GM10248 (cell line): ENCODE measurements around the gene C19orf44.
"Not testable (repeated sequence)": the region's sequence is repeated elsewhere in the genome, so short reads cannot be mapped to it uniquely, and the experiment has no call there.

Source experiments
- CTCF ChIA-PET: fragments of 300-600 bp; sonication (Branson Sonifier 250); formaldehyde crosslinking; extraction: SDS; loops from one replicate; lab custom pipeline; 2021; ENCODE audit warnings: antibody characterized with exemption; lab: Yijun Ruan, JAX
- POLR2A ChIA-PET: fragments of 350-650 bp; sonication (Branson Sonifier 250); formaldehyde crosslinking; extraction: SDS; loops from one replicate; lab custom pipeline; 2020; ENCODE audit warnings: antibody characterized with exemption; lab: Yijun Ruan, JAX
- DNase-seq: peaks from one replicate; pipeline ENCODE4 v3.0.0; 2012; ENCODE audit errors: extremely low spot score
- CTCF ChIP-seq: IDR thresholded peaks from 2 replicates; pipeline ENCODE4 v1.5.1; 2012; ENCODE audit warnings: mild to moderate bottlenecking, low read depth; ENCODE audit errors: extremely low read depth, missing control alignments, control extremely low read depth

Gene C19orf44

DNA sequence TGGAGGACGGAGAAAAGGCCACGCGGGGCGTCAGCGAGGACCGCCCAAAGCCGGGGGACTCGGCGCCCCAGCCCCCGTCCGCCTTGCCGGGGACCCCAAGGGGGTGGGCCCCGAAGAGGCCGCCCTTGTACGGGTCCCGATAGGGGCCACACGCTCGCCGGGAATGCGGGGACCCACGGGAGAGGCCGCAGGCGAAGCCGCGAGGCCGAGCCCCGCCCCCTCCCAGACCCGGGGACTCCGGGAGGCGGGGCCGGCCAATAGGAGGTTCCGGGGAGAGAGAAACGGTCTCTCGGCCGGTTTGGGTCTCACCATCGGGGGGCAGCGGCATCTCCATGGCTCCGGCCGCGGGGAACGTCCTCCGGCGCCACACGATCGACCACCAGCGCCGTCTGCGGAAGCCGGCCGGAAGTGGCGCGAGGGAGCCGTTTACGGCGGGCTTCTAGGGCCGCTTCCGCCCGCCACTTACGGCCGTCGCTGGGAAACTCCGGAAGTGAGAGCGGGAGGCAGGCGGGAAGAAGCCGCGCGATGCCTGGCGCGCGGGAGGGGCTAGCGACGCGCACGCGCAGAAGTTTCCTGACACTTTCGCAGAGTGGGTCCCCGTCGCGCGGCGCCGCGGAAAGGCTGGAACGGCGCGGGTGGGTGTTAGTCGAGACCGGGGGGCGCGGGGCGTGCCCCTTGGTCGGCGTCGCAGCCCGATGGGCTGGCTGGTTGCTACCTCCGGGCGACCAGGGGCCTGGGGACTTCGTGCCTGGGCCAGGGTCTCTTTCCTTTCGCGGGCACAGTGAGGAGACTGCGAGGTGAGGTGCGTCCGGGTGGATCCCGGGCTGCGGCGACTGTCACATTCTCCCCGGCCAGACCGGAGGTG lies 46.1 kb downstream of the C19orf44 start, which contains the start of gene CHERP:
Gene CHERP (minus strand): TSS at position 393 of the 865 bp plus-strand sequence. CDS start 59 bp downstream, at position 334.
- TF ChIP-seq CTCF: no peak
- peak; percentile 97 for DNase-seq
- ChIA-PET POLR2A (interaction anchor here (0.6 kb wide), 1 partner anchor 25 kb away, joined by 3 read pairs; no protein-coding TSS in a partner anchor), CTCF (interaction anchor here (1.0 to 1.9 kb wide), 2 partner anchors 15 to 16 kb away, joined by 3 to 4 read pairs; no protein-coding TSS in a partner anchor)

DNA sequence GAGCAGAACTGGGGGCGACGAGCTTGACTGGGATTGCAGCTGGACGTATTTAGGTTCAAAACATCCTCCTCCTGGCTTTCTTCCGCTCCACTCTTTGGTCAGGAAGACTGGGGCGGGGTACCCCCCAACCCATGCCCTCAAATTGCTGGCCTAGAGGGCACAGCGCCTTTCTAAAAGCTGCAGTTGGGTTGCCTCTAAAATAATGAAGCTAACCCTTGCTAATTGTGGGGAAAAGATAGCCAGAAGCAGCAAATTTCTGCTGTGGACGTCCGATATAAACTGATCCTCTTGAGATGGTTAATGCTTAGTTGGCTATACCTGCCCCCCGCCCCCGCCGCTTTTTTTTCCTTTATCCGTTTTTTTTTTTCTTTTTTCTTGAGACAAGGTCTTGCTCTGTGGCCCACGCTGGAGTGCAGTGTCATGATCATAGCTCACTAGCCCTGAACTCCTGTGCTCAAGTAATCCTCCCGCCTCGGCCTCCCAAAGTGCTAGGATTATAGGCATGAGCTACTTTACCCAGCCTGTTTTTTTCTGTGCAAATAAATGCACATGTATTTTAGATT lies 46.8 kb downstream of the C19orf44 start:
- DNase-seq: no peak
- POLR2A ChIA-PET: interaction anchor here (0.6 kb wide), 1 partner anchor 26 kb away, joined by 3 read pairs; no protein-coding TSS in a partner anchor
- CTCF ChIA-PET: interaction anchor here (1.0 kb wide), 1 partner anchor 15 kb away, joined by 3 read pairs; no protein-coding TSS in a partner anchor
- TF ChIP-seq CTCF: no peak

DNA sequence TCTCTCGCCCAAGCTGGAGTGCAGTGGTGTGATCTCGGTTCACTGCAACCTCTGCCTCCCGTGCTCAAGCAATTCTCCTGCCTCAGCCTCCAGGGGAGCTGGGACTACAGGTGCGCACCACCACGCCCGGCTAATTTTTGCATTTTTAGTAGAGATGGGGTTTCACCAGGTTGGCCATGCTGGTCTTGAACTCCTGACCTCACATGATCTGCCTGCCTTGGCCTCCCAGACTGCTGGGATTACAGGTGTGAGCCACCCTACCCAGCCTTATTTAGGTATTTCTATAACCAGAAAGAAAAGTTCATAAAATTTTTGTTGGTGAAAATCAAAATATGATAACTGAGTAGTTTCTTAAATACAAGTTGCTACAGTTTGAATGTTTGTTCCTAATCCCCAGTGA lies 47.5 kb downstream of the C19orf44 start:
- DNase-seq, POLR2A ChIA-PET, CTCF ChIA-PET: not testable (repeated sequence)

DNA sequence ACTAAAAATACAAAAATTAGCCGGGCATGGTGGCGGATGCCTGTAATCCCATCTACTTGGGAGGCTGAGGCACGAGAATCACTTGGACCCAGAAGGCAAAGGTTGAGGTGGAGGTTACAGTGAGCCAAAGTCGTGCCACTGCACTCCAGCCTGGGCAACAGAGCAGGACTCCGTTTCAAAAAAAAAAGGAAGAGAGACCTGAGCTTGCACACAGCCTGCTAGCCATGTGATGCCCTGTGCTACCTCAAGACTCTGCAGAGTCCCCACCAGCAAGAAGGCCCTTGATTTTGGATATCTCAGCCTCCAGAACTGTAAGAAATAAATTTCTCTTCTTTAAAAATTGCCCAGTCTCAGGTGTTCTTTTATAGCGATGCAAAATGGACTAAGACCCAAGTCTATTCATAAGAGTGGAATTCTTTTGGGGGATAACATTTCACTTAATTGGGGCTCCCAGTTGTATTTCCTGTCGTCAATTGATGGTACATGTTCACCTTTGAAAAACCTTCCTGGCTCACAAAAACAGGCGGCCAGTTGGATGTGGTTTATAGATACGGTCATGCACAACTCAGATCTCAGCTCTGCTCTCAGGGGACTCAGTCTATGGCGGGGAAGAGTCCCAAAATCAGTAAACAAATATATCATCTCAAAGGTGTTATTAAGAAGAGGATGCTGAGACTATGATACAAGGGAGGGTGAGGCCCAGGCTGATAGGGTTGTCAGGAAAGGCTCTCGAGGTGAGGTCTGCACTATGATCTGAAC lies 48.5 kb downstream of the C19orf44 start:
- no peak for DNase-seq
- ChIA-PET CTCF (interaction anchor here (1.2 kb wide), 1 partner anchor 19 kb away, joined by 3 read pairs; no protein-coding TSS in a partner anchor), POLR2A (interaction anchor here (0.7 kb wide), 1 partner anchor 29 kb away, joined by 3 read pairs; no protein-coding TSS in a partner anchor)
- TF ChIP-seq CTCF: no peak

GRCh38 chr19:16548956-16549355 lies 52.8 kb downstream of the C19orf44 start:
- no peak for TF ChIP-seq CTCF
- ChIA-PET POLR2A (no interaction called here), CTCF (interaction anchor here (0.9 to 2.0 kb wide), 4 partner anchors 11 to 66 kb away, joined by 3 to 5 read pairs (median 4); no protein-coding TSS in a partner anchor)
- no peak for DNase-seq

DNA sequence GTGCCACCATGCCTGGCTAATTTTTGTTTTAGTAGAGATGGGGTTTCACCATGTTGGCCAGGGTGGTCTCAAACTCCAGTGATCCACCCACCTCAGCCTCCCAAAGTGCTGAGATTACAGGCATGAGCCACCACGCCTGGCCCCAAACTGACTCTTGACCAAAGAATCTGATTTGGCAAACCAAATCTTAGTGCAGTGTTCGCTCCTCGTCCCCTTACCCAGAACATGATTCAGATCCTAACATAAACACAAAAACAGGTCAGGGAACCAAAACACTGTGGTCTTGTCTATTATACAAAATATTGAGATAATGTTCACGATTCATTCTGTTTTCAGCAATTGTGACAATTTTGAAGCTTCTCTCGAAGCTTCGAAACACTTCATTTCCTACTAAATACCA lies 55.7 kb downstream of the C19orf44 start:
- DNase-seq, CTCF ChIA-PET: not testable (repeated sequence)
- POLR2A ChIA-PET: interaction anchor here (0.7 kb wide), 1 partner anchor 476 kb away, joined by 10 read pairs; no protein-coding TSS in a partner anchor

DNA sequence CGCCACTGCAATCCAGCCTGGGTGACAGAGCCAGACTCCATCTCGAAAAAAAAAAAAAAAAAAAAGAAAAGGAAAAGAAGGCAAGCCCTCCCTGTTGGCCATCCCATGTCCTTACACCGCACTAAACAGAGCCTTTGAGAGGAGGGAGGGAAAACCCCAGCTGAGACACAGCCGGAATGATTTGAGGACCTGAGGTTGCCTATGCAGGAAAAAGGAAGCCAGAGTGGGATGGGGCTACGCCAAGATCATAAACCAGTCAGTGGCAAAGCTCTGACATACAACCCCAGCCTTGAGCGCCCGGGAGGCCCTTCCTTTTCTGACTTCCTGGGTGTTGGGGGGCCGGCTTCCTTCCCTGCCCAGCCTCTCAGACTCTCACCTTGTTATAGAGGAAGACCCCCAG lies 58.6 kb downstream of the C19orf44 start:
- no peak for DNase-seq
- no peak for TF ChIP-seq CTCF
- POLR2A ChIA-PET: interaction anchor here (0.6 to 0.7 kb wide), 3 partner anchors 32 to 392 kb away, joined by 3 to 10 read pairs (median 7); no protein-coding TSS in a partner anchor
- CTCF ChIA-PET: no interaction called here
